ENCODE measurements around the gene KIRREL3. TPM values are rescaled to one million over a fixed set of nuclear protein-coding genes. Genes with fewer than 3 reads are reported as not detected.

Gene KIRREL3
- total and polyA plus RNA-seq, 9 of the 15 experiments (the other 6 are each of a cell fraction or from before 2014, with no cell fraction given) = 0.04 to 0.10 TPM; not detected in 7

DNA sequence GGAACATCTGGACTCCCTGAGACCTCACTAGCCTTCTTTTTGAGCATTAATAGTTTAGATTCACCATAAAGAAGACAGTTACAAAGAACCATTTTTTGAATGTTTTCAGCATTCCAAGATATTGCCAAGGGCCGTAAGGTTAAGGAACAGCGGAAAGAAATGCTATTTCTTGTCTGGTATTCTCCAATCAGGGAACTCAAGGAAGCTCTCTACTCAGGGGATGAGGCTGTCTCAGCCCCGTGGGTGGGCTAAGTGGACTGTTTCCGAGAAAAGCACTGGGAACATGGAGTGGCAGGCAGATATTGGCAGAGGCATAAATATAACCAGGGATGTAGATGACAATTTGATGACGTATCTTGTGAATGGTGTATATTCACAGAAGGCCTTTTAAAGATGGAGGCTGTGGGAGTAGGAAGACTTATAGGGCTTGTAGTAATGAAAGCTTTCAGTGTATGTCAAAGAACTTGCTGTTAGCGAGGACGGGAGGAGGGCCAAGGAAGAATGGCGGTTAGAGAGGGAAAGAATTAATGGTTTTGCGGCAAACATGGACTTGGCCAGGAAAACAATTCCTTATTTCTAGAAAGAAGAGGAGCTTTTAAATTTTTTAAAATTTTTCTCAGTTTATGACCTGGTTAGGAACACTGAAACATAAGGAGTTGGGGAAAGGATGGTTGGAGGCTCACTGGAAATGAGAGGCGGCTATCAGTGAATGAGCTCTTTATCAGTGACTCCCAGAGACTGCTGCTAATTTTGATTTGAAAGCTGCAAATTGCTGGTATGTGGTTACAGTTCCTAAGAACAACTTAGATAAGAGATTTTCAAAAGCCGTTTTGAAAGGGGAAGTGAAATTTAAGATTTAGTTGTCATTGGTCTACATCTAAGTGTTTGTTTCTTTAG lies 580.5 kb downstream of the KIRREL3 start (continued):
- no peak for TF ChIP-seq ZNF778 (CRISPR knock-in tag; IDR thresholded peaks at IDR 0.05)
- TF ChIP-seq SMAD4 (CRISPR knock-in tag; conservative IDR thresholded peaks at IDR 0.05) = peak; percentile 92
- no peak for TF ChIP-seq ZZZ3 (IDR thresholded peaks at IDR 0.05)
- TF ChIP-seq CREBBP (IDR thresholded peaks at IDR 0.05; ENCODE audit: low read depth, low read length) = no peak
- TF ChIP-seq YY1 (IDR thresholded peaks at IDR 0.05; ENCODE audit: borderline replicate concordance in 1 of 3, control insufficient read depth in 1 of 3, extremely low read depth in 1 of 3, insufficient read depth in 3 of 3, insufficient read length in 1 of 3, insufficient replicate concordance in 2 of 3, low read depth in 1 of 3, low read length in 2 of 3) = no peak
- TF ChIP-seq, protein P1, sequence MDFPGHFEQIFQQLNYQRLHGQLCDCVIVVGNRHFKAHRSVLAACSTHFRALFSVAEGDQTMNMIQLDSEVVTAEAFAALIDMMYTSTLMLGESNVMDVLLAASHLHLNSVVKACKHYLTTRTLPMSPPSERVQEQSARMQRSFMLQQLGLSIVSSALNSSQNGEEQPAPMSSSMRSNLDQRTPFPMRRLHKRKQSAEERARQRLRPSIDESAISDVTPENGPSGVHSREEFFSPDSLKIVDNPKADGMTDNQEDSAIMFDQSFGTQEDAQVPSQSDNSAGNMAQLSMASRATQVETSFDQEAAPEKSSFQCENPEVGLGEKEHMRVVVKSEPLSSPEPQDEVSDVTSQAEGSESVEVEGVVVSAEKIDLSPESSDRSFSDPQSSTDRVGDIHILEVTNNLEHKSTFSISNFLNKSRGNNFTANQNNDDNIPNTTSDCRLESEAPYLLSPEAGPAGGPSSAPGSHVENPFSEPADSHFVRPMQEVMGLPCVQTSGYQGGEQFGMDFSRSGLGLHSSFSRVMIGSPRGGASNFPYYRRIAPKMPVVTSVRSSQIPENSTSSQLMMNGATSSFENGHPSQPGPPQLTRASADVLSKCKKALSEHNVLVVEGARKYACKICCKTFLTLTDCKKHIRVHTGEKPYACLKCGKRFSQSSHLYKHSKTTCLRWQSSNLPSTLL (IDR thresholded peaks at IDR 0.05) = no peak
- TF ChIP-seq ZNF696 (CRISPR knock-in tag; conservative IDR thresholded peaks at IDR 0.05) = no peak
- TF ChIP-seq CSDE1 (IDR thresholded peaks at IDR 0.05) = peak in 1 of 2 experiments; percentile 22; a peak in 1 of 4 replicates
- peak in 1 of 2 experiments; percentile 77; a peak in 2 of 3 replicates for TF ChIP-seq CBX3 (IDR thresholded peaks at IDR 0.05; ENCODE audit: borderline replicate concordance in 1 of 2, low read length in 2 of 2)
- no peak for TF ChIP-seq KAT7 (CRISPR knock-in tag; IDR thresholded peaks at IDR 0.05; ENCODE audit: borderline replicate concordance)
- TF ChIP-seq, protein P2, sequence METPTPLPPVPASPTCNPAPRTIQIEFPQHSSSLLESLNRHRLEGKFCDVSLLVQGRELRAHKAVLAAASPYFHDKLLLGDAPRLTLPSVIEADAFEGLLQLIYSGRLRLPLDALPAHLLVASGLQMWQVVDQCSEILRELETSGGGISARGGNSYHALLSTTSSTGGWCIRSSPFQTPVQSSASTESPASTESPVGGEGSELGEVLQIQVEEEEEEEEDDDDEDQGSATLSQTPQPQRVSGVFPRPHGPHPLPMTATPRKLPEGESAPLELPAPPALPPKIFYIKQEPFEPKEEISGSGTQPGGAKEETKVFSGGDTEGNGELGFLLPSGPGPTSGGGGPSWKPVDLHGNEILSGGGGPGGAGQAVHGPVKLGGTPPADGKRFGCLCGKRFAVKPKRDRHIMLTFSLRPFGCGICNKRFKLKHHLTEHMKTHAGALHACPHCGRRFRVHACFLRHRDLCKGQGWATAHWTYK (CRISPR knock-in tag; IDR thresholded peaks at IDR 0.05) = 0 out of 2 replicates have a peak, but pooled peaks have one; percentile 32
- no peak for TF ChIP-seq NR0B1 (IDR thresholded peaks at IDR 0.05; ENCODE audit: partially characterized antibody)
- TF ChIP-seq ZNF324 (CRISPR knock-in tag; IDR thresholded peaks at IDR 0.05) = peak; percentile 84
- no peak for TF ChIP-seq NR4A1 (CRISPR knock-in tag; IDR thresholded peaks at IDR 0.05)
- TF ChIP-seq NR4A1 (tag; IDR thresholded peaks at IDR 0.05) = 0 out of 2 replicates have a peak, but pooled peaks have one; percentile 58
- no peak for TF ChIP-seq E2F3 (CRISPR knock-in tag; IDR thresholded peaks at IDR 0.05)
- no peak for TF ChIP-seq SRSF1 (IDR thresholded peaks at IDR 0.05; ENCODE audit: low read depth, low read length)
- TF ChIP-seq TCF3 (CRISPR knock-in tag; IDR thresholded peaks at IDR 0.05) = peak; percentile 96
- TF ChIP-seq NCOA4 (IDR thresholded peaks at IDR 0.05; ENCODE audit: partially characterized antibody) = peak; percentile 23

Measured in K562 (cell line).